HG03175 (cell line): ENCODE data around the gene CSH1.
A peak's percentile ranks its signal among the peaks of the same experiment; 100 is the strongest.
"Not testable (repeated sequence)": the region's sequence is repeated elsewhere in the genome, so short reads cannot be mapped to it uniquely, and the experiment has no call there.

ENCODE experiments used
- ATAC-seq: cut with Tn5 transposase; IDR thresholded peaks from one replicate; pipeline ENCODE4 v1.9.1; 2021; ENCODE audit warnings: mild to moderate bottlenecking, moderate library complexity; ENCODE audit not compliant: unreplicated experiment

Gene CSH1

DNA sequence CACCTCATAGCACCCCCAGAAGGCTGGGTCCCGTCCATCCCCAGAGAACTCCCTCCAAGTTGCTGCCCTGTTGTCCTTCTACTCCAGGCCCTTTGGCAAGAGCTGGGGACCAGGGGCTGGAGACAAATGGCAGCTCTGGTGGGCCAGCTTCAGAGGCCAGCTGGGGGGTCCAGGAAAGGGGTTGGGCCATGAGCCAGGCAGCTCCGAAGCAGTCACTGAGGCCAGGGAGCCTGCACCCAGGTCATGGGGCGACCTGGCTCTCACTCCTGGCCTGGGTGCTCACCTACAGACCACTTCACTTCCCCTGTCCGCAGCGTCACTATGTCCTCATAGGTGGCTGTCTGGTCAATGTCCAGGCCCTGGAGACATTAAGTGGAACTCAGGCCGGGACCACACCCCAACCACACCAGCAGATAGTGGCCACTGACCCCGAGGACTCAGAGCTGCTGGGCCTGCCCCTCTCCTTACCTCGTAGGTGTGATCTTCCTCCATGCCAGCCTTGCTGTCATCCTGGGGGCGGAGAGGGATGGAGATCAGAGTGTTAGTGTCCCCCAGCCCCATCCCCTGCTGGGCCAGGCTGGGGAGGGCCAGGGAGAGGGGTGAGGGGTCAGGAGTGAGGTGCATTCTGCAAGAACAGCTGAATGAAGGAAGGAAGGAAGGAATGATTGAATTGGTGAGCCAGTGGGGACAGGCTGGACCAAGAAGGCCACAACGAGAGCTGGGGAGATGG, 32.8 kb upstream of the CSH1 start:
- no peak for ATAC-seq

DNA sequence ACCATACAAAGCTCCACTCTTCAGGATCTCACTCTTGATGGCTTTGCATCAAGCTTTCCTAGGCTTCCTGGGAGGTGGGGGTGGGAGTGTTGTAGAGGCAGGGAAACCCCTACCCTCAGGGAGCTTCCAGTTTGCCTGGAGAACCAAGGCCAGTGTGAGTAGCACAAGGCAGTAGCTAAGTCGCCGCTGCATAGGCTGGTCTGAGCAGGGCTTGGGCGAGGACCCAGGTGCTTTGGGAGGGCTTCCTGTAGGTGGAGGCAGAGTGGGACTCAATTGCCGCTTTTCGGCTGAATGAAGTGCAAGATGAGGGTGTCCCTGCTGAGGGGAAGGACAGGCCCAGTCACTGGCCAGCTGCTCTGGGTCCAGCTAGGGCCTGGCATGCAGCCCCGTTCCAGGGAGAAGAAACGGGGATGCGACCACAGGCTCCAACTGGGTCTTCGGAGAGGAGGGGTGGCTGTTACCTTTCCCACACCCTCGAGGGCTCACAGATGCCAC, 31.8 kb upstream of the CSH1 start:
- no peak for ATAC-seq

DNA sequence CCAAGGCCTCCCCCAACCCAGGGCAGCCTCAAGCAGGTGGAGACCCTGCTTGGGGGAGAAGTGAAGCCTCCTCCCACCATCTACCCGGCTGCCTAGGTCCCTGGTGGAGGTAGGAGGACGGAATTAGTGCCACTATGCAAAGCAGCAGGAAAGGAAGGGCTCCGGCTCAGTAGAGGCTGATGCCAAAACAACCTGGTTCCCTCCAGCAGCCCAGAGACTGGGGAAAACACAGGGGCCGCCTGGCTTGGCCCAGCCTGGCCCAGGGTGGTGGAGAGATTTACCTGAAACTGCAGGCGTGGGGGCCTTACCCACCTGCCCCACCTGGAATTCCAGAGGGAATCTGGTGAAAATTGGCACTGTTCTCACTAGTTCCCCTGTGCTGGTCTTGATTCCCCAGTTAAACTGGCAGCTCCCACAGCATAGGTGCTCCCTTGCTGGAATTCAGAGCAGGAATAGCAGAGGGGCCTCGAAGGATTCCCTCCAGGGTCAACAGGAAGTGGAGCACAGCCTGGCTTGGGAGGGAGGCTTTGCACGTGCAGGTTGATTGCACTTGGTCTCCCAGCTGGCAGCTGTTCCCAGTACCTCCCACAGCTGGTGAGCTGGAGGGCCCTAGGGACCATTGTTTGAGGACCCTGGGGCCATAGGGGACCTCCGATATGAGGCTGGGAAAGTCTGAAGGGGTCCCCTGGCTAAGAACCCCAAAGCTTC, 31.2 kb upstream of the CSH1 start:
- no peak for ATAC-seq

- no peak for ATAC-seq
Observed at GRCh38 chr17:63926164-63926563, 29.8 kb upstream of the CSH1 start.

DNA sequence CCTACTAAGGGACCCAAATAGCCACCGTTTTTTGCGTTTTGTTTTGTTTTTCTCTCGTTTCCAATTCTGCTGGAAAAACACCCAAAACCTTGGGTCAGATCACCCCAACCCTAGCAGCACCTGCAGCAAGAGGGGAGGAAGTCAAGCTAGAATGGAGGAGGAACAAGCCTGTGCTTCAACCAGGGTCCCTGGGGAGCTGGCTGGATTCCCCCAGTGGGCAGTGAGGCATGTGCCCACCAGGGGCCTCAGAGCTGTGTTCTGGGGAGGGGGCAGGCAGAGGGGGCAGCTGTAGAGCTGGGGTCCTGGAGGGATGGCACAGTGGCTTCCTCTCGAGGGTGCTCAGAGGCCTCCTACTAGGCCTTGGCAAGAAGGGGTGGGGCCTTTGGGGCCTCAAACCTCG, 29.2 kb upstream of the CSH1 start:
- no peak for ATAC-seq

DNA sequence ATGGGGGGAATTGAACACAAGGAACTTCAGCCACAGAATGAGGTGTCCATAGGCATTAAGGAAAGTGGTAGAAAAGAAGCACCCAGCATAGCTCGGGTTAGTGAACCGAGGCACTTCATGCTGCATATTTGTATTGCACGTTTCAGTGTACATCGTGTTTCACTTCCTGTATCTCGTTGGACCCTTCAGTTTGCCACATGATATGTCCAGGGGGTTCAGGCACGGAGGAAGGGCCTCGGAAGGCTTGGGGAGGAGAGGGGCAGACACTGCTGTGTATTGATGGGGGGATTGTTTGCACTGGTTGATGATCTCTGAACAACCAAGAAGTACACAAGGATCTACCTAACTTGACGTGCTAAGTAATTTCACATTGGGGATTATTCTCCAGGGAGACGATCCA, 26.0 kb upstream of the CSH1 start:
- ATAC-seq: peak; percentile 58

DNA sequence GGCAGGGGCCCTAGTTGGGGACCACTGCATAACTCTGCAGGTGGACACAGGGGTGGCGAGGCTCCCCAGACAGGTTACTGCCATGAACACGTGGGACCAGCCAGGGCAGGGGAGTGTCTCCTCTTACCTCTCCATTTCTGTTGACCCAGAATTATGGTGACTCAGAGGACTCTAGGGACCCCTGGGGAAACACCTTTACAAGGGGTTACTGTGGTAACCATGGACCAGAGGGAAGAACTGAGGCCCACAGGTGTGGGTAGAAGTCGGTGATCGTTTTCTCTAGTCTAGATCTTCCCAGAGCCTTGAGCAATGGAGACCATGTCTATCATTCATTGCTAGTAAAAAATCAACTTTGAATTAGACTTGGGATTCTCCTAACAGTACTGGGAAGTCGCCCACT, 24.4 kb upstream of the CSH1 start:
- not testable (repeated sequence) for ATAC-seq

- not testable (repeated sequence) for ATAC-seq
Observed at GRCh38 chr17:63920050-63920449, 23.7 kb upstream of the CSH1 start.

DNA sequence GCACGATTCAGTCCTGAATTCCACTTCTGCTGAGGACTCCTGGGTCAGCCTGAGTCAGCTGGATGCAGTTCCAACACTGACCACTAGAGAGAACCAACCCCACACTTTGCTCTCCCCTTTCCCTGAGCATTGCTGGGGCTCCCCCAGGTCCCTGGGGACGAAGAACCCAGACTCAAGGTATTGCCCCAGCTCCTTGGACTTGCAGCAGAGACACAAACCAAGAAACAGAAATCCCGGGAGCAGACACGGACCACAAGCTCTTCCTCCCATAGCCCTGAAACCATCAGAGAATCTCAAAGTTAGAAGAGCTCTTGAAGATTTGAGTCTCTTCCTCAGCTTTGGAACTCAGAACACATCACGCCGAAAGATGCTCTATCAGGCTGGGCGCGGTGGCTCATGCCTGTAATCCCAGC, 22.9 kb upstream of the CSH1 start:
- peak; percentile 62 for ATAC-seq

GRCh38 chr17:63918789-63919305, 22.5 kb upstream of the CSH1 start, which contains the start of gene GH1:
TSS of gene GH1 (minus strand) at chr17:63918839. CDS start at chr17:63918776, 63 bp downstream.
- not testable (repeated sequence) for ATAC-seq

DNA sequence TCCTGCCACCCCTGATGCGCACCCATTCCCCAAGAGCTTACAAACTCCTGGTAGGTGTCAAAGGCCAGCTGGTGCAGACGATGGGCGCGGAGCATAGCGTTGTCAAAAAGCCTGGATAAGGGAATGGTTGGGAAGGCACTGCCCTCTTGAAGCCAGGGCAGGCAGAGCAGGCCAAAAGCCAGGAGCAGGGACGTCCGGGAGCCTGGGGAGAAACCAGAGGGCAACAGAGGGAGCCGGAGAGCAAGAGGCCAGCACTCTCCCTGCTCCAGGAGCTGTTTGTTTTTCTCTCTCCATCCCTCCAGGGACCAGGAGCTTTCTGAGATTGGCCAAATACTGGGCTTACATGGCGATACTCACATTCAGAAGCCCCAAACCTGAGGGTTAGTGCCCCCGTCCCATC, 21.9 kb upstream of the CSH1 start:
- ATAC-seq: no peak

DNA sequence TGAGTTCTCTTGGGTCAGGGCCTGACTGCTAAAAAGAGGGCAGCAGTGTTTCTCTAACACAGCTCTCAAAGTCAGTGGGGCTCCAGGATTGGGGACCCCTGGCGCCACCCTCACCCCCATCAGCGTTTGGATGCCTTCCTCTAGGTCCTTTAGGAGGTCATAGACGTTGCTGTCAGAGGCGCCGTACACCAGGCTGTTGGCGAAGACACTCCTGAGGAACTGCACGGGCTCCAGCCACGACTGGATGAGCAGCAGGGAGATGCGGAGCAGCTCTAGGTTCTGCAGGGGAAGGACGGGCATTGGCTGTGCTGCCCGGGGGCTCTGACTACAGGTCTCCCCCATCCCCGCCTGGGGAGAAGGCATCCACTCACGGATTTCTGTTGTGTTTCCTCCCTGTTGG, 21.3 kb upstream of the CSH1 start:
- ATAC-seq: no peak

GRCh38 chr17:63917206-63917605, 20.8 kb upstream of the CSH1 start:
- ATAC-seq: not testable (repeated sequence)

GRCh38 chr17:63916566-63917185, 20.3 kb upstream of the CSH1 start:
- ATAC-seq: no peak

DNA sequence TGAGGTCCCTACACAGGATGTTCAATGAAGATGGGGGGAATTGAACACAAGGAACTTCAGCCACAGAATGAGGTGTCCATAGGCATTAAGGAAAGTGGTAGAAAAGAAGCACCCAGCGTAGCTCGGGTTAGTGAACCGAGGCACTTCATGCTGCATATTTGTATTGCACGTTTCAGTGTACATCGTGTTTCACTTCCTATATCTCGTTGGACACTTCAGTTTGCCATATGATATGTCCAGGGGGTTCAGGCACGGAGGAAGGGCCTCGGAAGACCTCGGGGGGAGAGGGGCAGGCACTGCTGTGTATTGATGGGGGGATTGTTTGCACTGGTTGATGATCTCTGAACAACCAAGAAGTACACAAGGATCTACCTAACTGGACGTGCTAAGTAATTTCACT, 19.4 kb upstream of the CSH1 start:
- peak; percentile 54 for ATAC-seq

DNA sequence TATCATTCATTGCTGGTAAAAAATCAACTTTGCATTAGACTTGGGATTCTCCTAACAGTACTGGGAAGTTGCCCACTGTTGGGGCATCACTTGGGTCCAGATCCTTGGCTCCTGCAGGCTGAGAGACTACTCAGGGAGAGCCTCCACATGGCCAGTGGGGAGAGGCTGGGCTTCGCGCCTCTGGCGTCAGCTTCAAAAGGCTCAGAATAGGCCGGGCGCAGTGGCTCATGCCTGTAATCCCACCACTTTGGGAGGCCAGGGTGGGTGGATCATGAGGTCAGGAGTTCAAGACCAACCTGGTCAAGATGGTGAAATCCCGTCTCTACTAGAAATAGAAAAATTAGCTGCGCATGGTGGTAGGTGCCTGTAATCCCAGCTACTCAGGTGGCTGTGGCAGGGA, 18.1 kb upstream of the CSH1 start:
- no peak for ATAC-seq

DNA sequence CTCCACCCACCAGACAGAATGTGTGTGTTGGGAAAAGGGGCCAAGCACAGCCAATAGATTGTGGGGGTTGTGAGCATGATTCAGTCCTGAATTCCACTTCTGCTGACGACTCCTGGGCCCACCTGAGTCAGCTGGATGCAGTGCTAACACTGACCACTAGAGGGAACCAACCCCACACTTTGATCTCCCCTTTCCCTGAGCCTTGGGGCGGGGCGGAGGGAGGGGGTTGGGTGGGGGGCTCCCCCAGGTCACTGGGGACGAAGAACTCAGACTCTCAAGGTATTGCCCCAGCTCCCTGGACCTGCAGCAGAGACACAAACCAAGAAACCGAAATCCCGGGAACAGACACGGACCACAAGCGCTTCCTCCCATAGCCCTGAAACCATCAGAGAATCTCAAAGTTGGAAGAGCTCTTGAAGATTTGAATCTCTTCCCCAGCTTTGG, 15.3 kb upstream of the CSH1 start:
- no peak for ATAC-seq

DNA sequence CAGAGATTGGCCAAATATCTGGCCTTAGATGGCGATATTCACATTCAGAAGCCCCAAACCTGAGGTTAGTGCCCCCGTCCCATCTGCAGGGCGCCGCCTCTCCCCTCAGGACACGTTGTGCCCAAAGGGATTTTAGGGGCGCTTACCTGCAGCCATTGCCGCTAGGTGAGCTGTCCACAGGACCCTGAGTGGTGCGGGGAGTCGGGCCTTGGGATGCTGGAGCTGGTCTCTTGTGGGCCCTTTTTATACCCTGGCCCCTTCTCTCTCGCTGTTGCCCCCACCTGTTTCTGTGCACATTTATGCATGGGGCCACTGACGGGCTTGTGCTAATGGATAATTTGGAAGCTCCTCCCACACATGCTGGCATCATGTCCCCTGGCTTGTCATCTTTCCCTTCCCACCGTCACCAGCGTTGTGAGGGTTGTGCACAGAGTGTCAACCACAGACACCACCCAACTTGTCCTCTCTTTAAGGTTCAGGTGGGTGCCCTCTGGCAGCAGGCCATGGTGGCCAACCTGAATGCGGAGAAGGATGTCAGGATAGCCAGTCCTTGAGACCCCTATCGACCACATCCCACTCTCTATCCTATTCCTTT, 14.8 kb upstream of the CSH1 start, which contains the start of gene CSHL1:
TSS of gene CSHL1 (minus strand) at position 218 of the 595 bp plus-strand sequence. CDS start at position 156, 62 bp downstream.
- no peak for ATAC-seq

DNA sequence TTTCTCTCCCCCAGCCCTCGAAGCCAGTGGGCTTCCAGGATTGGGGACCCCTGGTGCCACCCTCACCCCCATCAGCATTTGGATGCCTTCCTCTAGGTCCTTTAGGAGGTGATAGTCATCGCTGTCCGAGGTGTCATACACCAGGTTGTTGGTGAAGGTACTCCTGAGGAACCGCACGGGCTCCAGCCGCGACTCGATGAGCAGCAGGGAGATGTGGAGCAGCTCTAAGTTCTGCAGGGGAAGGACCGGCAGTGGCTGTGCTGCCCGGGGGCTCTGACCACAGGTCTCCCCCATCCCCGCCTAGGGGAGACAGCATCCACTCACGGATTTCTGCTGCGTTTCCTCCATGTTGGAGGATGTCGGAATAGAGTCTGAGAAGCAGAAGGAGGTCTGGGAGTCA, 13.7 kb upstream of the CSH1 start:
- no peak for ATAC-seq

- not testable (repeated sequence) for ATAC-seq
Observed at GRCh38 chr17:63909586-63909985, 13.2 kb upstream of the CSH1 start.
